WERI-Rb-1 (cell line): ENCODE measurements around the gene ZBTB45.
A peak's percentile ranks its signal among the peaks of the same experiment; 100 is the strongest.

Experiments used
- DNase-seq: peaks from one replicate; pipeline ENCODE4 v3.0.0-alpha.2; 2020
- H3K27ac ChIP-seq: fragments of 250-450 bp; sonication (Bioruptor Pico); 2 replicates; pipeline ENCODE4 v1.5.1; 2020; ENCODE audit warnings: mild to moderate bottlenecking, moderate library complexity
- H3K27me3 ChIP-seq: fragments of 250-450 bp; sonication (Bioruptor Pico); 2 replicates; pipeline ENCODE4 v1.5.1; 2021; ENCODE audit warnings: mild to moderate bottlenecking, low read depth, moderate library complexity; ENCODE audit not compliant: insufficient read depth, severe bottlenecking
- H3K36me3 ChIP-seq: fragments of 250-450 bp; sonication (Bioruptor Pico); 2 replicates; pipeline ENCODE4 v1.5.1; 2020; ENCODE audit warnings: mild to moderate bottlenecking, moderate library complexity
- H3K4me3 ChIP-seq: 2 replicates; pipeline ENCODE4 v1.5.1; 2011; ENCODE audit warnings: low read depth, mild to moderate bottlenecking, control low read depth, low read length
- H3K9me3 ChIP-seq: fragments of 250-450 bp; sonication (Bioruptor Pico); 2 replicates; pipeline ENCODE4 v1.5.1; 2021; ENCODE audit warnings: mild to moderate bottlenecking, moderate library complexity; ENCODE audit not compliant: severe bottlenecking
- CTCF ChIP-seq: IDR thresholded peaks from 2 replicates; pipeline ENCODE4 v1.5.1; 2011; ENCODE audit warnings: low read depth, mild to moderate bottlenecking, control low read depth, inconsistent platforms, low read length

ZBTB45 gene

GRCh38 chr19:58477871-58478270 lies 41.7 kb downstream of the ZBTB45 start:
- H3K36me3 ChIP-seq = peaks cover 28% of the 10 kb centered on the region
- H3K27me3 ChIP-seq = no peaks in the 10 kb centered on the region
- TF ChIP-seq CTCF = no peak

GRCh38 chr19:58477130-58477529 lies 42.5 kb downstream of the ZBTB45 start:
- H3K27me3 ChIP-seq = no peaks in the 10 kb centered on the region
- peak overlapping the region; percentile 70 for H3K4me3 ChIP-seq
- H3K27ac ChIP-seq = peak overlapping the region; percentile 90
- H3K9me3 ChIP-seq = no peaks in the 10 kb centered on the region
- no peak for TF ChIP-seq CTCF
- no peak for DNase-seq
- peaks cover 36% of the 10 kb centered on the region for H3K36me3 ChIP-seq

More at GRCh38 chr19:58477871-58478270, 41.7 kb downstream of the ZBTB45 start:
- Histone ChIP-seq H3K27ac (peak overlapping the region; percentile 90), H3K9me3 (no peaks in the 10 kb centered on the region), H3K4me3 (no peak overlapping the region)
- no peak for DNase-seq

- H3K36me3 ChIP-seq = peaks cover 40% of the 10 kb centered on the region
- no peaks in the 10 kb centered on the region for H3K27me3 ChIP-seq
- no peaks in the 10 kb centered on the region for H3K9me3 ChIP-seq
- H3K27ac ChIP-seq = peak overlapping the region; percentile 90
- TF ChIP-seq CTCF = no peak
- DNase-seq = no peak
- peak overlapping the region; percentile 70 for H3K4me3 ChIP-seq
These were observed 43.1 kb downstream of the ZBTB45 start for GRCh38 chr19:58476498-58477015.

- Histone ChIP-seq H3K4me3 (peak within 1 kb of the TSS; percentile 70), H3K36me3 (peaks cover 35% of the 10 kb centered on the region), H3K27me3 (no peaks in the 10 kb centered on the region), H3K27ac (peak within 1 kb of the TSS; percentile 90), H3K9me3 (no peaks in the 10 kb centered on the region)
- peak; percentile 95 for DNase-seq
- no peak for TF ChIP-seq CTCF
These were observed 43.7 kb downstream of the ZBTB45 start, which contains the start of gene ZNF446 for GRCh38 chr19:58475714-58476497. ZNF446 (plus strand) TSS chr19:58476352; CDS start chr19:58477219, 867 bp downstream.

- H3K9me3 ChIP-seq = no peaks in the 10 kb centered on the region
- no peak for TF ChIP-seq CTCF
- H3K4me3 ChIP-seq = peak overlapping the region; percentile 70
- no peaks in the 10 kb centered on the region for H3K27me3 ChIP-seq
- peak overlapping the region; percentile 90 for H3K27ac ChIP-seq
- DNase-seq = no peak
- H3K36me3 ChIP-seq = peaks cover 34% of the 10 kb centered on the region
These were observed 44.5 kb downstream of the ZBTB45 start for GRCh38 chr19:58474997-58475713.
